HepG2 (cell line): ENCODE measurements around the gene ZMYND8. TPM values are rescaled to one million over a fixed set of nuclear protein-coding genes. Genes with fewer than 3 reads are reported as not detected.

Experiments used
- AFF4 ChIP-seq: sonication (generic); formaldehyde crosslinking; IDR thresholded peaks from 2 replicates; pipeline ENCODE4 v1.4.0; 2020; ENCODE audit warnings: missing genetic modification reagents
- CCAR2 ChIP-seq: fragments of 200-400 bp; formaldehyde crosslinking; optimal IDR thresholded peaks from 2 replicates; pipeline ENCODE3; 2018; ENCODE audit warnings: low read depth, mild to moderate bottlenecking, low read length, moderate library complexity
- EED ChIP-seq: sonication (generic); formaldehyde crosslinking; IDR thresholded peaks from 2 replicates; pipeline ENCODE4 v1.5.0; 2020; ENCODE audit warnings: mild to moderate bottlenecking, missing genetic modification reagents
- FUBP1 ChIP-seq: sonication (generic); formaldehyde crosslinking; IDR thresholded peaks from 2 replicates; pipeline ENCODE4 v1.5.1; 2020; ENCODE audit warnings: missing genetic modification reagents, mild to moderate bottlenecking, borderline replicate concordance
- GTF2F1 ChIP-seq: fragments of 150-350 bp; IDR thresholded peaks from 2 replicates; pipeline ENCODE4 v1.6.1; 2014; ENCODE audit warnings: low read length
- KMT2A ChIP-seq: sonication (generic); formaldehyde crosslinking; IDR thresholded peaks from 2 replicates; pipeline ENCODE4 v1.4.0; 2020; ENCODE audit warnings: missing genetic modification reagents
- NFRKB ChIP-seq: fragments of 450-650 bp; IDR thresholded peaks from 2 replicates; pipeline ENCODE4 v1.6.1; 2017
- PBX3 ChIP-seq: sonication (generic); formaldehyde crosslinking; IDR thresholded peaks from 2 replicates; pipeline ENCODE4 v1.8.1; 2023; ENCODE audit warnings: missing genetic modification reagents, inconsistent platforms, borderline replicate concordance
- PHF20 ChIP-seq: sonication (generic); formaldehyde crosslinking; IDR thresholded peaks from 2 replicates; pipeline ENCODE4 v1.5.0; 2020; ENCODE audit warnings: mild to moderate bottlenecking, missing genetic modification reagents
- PLRG1 ChIP-seq: fragments of 450-650 bp; conservative IDR thresholded peaks from 2 replicates; pipeline ENCODE4 v1.6.1; 2016
- RFX5 ChIP-seq: IDR thresholded peaks from 2 replicates; pipeline ENCODE4 v1.6.1; 2011; ENCODE audit warnings: low read depth, low read length, improper control_type of control experiment
- SSRP1 ChIP-seq: IDR thresholded peaks from 2 replicates; pipeline ENCODE4 v1.6.1; 2016; ENCODE audit warnings: control low read depth
- TBP ChIP-seq: sonication (generic); formaldehyde crosslinking; IDR thresholded peaks from 2 replicates; pipeline ENCODE4 v1.5.0; 2020; ENCODE audit warnings: missing genetic modification reagents
- YEATS4 ChIP-seq: sonication (generic); formaldehyde crosslinking; IDR thresholded peaks from 2 replicates; pipeline ENCODE4 v1.4.0; 2020; ENCODE audit warnings: missing genetic modification reagents, borderline replicate concordance
- ZNF281 ChIP-seq: sonication (generic); formaldehyde crosslinking; IDR thresholded peaks from 2 replicates; pipeline ENCODE4 v1.4.0; 2020; ENCODE audit warnings: missing genetic modification reagents, borderline replicate concordance
- ZNF367 ChIP-seq: sonication (generic); formaldehyde crosslinking; IDR thresholded peaks from 2 replicates; pipeline ENCODE4 v1.4.0; 2020; ENCODE audit warnings: missing genetic modification reagents, borderline replicate concordance
- ZNF589 ChIP-seq: sonication (generic); formaldehyde crosslinking; conservative IDR thresholded peaks from 2 replicates; pipeline ENCODE4 v1.8.0; 2022; ENCODE audit warnings: mild to moderate bottlenecking, moderate library complexity, missing genetic modification reagents
- ZNF605 ChIP-seq: sonication (generic); formaldehyde crosslinking; IDR thresholded peaks from 2 replicates; pipeline ENCODE4 v1.8.0; 2022; ENCODE audit warnings: mild to moderate bottlenecking, missing genetic modification reagents
- ZZZ3 ChIP-seq: sonication (generic); formaldehyde crosslinking; IDR thresholded peaks from 2 replicates; pipeline ENCODE4 v1.4.0; 2020; ENCODE audit warnings: missing genetic modification reagents, mild to moderate bottlenecking, borderline replicate concordance
- polyA plus RNA-seq, 8 experiments: library from polyadenylated mRNA; depleted of rRNA in 3 of 8; stranded (reverse) in 7 of 8; unstranded in 1 of 8; fragments of >200 nt; fragmentation: Illumina TruSeq in 4 of 8; extraction: Trizol in 4 of 8; gene quantifications; 2 replicates each; pipeline versions ENCODE4 v1.2.1 to v1.2.3, GENCODE V29; 2011 to 2016; ENCODE audit warnings: low read depth in 4 of 8, missing spikeins in 1 of 8, mixed read lengths in 1 of 8; ENCODE audit not compliant: insufficient read depth in 1 of 8
- total RNA-seq, 5 experiments: library from RNA; depleted of rRNA; stranded (reverse); fragments of >200 nt; fragmentation: Illumina TruSeq; extraction: Trizol; gene quantifications; 2 replicates each; pipeline ENCODE4 v1.2.3, GENCODE V29; 2016; ENCODE audit warnings: low read depth in 1 of 5
- TF ChIP-seq, protein P1 (sequence below): sonication (generic); formaldehyde crosslinking; IDR thresholded peaks from 2 replicates; pipeline ENCODE4 v1.4.0; 2020; ENCODE audit warnings: missing genetic modification reagents

ZMYND8 gene
- total and polyA plus RNA-seq, 2 of the 13 experiments (the other 11 are each of a cell fraction or from before 2014, with no cell fraction given), result 53.9 to 84.7 TPM

- no peak for TF ChIP-seq PBX3 (CRISPR knock-in tag)
- no peak for TF ChIP-seq FUBP1 (CRISPR knock-in tag)
- TF ChIP-seq GTF2F1, result no peak
- no peak for TF ChIP-seq PHF20 (CRISPR knock-in tag)
- TF ChIP-seq EED (CRISPR knock-in tag), result no peak
- TF ChIP-seq ZNF589 (CRISPR knock-in tag), result peak; percentile 68; the same call in 1 of the 2 replicates
- peak; percentile 45; the same call in 1 of the 2 replicates for TF ChIP-seq RFX5
- TF ChIP-seq TBP (CRISPR knock-in tag), result no peak
- no peak for TF ChIP-seq NFRKB
- TF ChIP-seq, protein P1, sequence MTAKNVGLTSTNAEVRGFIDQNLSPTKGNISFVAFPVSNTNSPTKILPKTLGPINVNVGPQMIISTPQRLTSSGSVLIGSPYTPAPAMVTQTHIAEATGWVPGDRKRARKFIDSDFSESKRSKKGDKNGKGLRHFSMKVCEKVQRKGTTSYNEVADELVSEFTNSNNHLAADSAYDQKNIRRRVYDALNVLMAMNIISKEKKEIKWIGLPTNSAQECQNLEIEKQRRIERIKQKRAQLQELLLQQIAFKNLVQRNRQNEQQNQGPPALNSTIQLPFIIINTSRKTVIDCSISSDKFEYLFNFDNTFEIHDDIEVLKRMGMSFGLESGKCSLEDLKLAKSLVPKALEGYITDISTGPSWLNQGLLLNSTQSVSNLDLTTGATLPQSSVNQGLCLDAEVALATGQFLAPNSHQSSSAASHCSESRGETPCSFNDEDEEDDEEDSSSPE (CRISPR knock-in tag), result no peak
- no peak for TF ChIP-seq PLRG1
- no peak for TF ChIP-seq KMT2A (CRISPR knock-in tag)
- TF ChIP-seq ZNF605 (CRISPR knock-in tag), result peak; percentile 78; the same call in 1 of the 2 replicates
- TF ChIP-seq ZNF367 (CRISPR knock-in tag), result no peak
- TF ChIP-seq AFF4 (CRISPR knock-in tag), result no peak
- TF ChIP-seq ZNF281 (CRISPR knock-in tag), result peak; percentile 85
- peak; percentile 89; the same call in 1 of the 2 replicates for TF ChIP-seq ZZZ3 (CRISPR knock-in tag)
- TF ChIP-seq CCAR2, result peak; percentile 38
- peak; percentile 88; the same call in 1 of the 2 replicates for TF ChIP-seq SSRP1 (CRISPR knock-in tag)
- TF ChIP-seq YEATS4 (CRISPR knock-in tag), result no peak
These were observed 38.4 kb downstream of the ZMYND8 start (continued) for GRCh38 chr20:47318027-47318585.
